Stimulated activated CD8-positive, alpha-beta memory T cell treated with anti-CD3 and anti-CD28 coated beads, Interleukin-7, amount 100 ng/mL, for 1 hour (primary cell): ENCODE measurements around the gene FANCI.

Experiments
- DNase-seq, 2 donors: peaks; one replicate each; pipeline ENCODE4 v3.0.0-alpha.2; 2020; ENCODE audit warnings: low read depth in 2 of 2

The FANCI gene

GRCh38 chr15:89243691-89244573 lies at the start of gene FANCI:
TSS of gene FANCI (plus strand) at chr15:89243979. CDS start at chr15:89247648, 3,669 bp downstream.
- DNase-seq: peak; percentile 94 to 95

DNA sequence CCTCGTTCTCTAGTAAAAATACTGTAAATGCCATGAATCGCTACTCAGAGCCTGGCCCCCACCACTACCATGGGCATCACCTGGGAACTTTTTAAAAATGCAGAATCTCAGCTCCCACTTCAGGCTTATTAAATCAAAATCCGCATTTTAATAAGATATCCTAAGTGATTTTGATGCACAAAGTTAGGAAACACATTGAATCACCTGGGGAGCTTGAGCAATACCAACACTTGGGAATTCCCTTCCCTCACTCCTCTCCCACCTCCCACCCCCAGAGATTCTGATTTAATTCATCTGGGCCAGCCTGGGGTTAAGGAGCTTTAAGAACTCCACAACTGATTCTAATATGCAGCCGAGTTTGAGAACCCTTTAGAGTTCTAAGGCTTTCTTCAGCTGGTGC lies 49.2 kb upstream of the FANCI start:
- DNase-seq: no peak

DNA sequence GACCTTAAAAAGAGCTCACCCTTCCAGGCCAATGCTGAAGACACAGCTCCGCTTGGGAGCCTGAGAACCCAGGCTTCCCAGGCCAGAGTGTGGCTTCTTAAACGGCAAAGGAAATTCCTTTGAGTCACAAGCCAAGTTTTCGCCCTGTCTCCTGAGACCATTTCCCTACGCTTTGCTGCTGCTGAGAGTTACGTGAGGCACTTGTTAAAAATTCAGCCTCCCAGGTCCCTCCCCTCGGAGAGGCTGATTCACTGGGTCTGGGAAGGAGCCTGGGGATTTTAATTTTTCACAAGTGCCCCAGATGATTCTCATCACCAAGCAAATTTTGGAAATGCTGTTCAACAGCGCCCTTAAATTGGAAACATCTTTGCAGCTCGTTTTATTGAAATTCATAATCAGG lies 47.9 kb upstream of the FANCI start:
- DNase-seq: no peak

- no peak for DNase-seq
Measured at GRCh38 chr15:89196241-89196640, 47.5 kb upstream of the FANCI start.

DNA sequence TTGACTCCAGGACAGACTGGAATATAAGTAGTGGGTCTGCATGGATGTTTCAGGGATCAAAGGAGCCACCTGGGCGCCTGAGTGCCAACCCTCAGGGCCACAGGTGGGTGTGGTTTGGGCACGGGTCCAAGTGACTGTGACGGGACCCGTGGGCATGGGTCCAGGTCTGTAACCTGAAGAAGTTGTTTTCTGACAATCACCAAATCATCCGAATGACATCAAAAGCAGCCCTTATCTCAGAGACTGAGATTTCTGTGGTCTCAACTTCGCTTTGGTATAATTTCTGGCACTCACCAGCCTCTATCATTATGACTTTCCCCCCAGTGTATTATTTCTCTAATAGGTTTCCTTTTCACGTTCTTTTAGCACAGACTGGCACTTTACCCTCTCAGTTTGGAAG lies 46.8 kb upstream of the FANCI start:
- DNase-seq: no peak

GRCh38 chr15:89197503-89197971 lies 46.2 kb upstream of the FANCI start:
- no peak for DNase-seq

DNA sequence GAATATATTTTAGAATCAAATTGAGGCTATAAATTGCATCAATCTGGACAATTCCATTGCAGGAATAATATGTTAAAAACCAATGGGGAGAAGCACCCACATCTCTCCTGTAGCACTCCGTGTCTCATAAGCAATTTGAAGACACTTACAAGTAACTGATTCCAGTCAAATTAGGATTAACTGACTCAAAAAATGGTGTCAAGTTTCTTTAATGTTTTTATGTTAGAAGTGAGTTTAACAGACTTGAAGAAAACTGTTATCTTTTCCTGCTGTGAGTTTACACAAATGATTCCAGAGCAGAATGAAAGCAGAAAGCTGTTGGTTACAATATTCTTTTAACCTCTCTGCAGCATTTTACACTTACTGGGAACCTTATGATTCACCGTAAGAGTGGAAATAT lies 45.6 kb upstream of the FANCI start:
- no peak for DNase-seq

- DNase-seq: no peak
Measured at GRCh38 chr15:89198934-89199333, 44.8 kb upstream of the FANCI start.

- DNase-seq: no peak
Measured at GRCh38 chr15:89199746-89200145, 44.0 kb upstream of the FANCI start.

GRCh38 chr15:89200182-89200581 lies 43.6 kb upstream of the FANCI start:
- DNase-seq: no peak

DNA sequence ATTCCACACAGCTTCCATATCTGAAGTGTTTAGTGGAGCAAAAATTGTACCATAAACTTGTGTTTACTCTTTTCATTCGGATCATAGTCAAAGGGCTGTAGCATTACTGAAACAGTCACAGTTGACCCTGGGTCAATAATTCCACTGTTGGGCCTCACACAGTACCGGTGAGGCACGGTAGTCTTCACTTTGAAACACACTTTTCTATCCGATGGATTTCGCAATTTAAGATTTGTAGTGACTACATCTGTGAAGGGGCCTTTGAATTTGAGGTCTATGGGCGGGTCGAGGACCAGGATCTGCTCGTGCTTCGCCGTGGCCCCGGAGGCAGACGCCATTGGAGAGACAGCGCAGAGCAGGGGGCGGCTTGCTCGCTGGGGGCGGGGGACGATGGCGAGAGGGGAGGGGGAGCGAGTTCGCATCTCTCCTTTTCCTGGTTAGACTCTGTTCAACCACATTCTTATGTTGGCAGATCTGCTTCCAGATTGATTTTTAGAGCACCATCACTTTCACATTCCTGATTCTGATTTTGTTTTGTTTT lies 42.2 kb upstream of the FANCI start:
- DNase-seq: no peak

GRCh38 chr15:89203705-89204273 lies 40.0 kb upstream of the FANCI start:
- DNase-seq: no peak

DNA sequence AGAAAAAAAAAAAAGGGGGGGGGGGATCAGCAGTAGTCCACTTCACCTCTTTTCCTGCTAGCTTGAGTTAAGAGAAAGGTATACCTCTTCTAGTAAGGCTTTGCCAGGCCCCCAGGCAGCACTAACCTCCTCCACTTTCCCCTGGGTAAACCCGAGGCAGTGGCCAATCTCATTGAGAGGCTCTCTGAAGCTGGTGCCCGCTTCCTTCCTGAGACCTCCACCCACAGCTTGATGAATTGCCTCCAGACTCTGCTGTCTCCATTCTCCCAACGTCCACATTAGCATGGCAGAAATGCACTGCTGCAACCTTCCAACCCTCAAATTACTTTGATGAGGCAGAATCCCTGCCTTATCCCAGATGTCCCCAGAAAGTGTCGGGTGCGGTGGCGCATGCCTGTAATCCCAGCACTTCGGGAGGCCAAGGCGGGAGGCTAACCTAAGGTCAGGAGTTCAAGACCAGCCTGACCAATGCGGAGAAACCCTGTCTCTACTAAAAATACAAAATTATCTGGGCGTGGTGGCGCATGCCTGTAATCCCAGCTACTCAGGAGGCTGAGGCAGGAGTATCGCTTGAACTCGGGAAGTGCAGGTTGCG lies 37.7 kb upstream of the FANCI start:
- DNase-seq: no peak

DNA sequence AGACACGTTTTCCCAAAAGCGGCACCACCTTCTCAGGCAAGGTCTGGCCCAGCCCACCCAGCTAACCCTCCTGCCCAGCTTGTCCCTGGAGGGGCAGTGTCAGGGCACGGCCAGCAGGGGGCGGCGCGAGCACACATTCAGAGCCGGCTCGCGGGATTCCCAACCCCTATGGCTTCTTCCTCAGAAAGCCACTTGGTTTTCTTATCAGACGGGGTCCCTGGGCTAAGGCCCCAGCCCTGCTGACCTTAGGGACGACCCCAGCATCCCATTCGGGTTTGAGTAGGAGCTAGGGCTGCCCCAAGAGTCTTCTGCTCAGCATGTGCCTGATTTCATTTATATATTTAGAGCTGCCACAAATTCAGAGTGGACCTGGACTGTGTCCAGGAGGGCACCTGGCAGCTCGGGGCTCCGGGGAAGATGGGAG lies 36.9 kb upstream of the FANCI start:
- peak; percentile 44 for DNase-seq

- no peak for DNase-seq
Measured at GRCh38 chr15:89208256-89208655, 35.5 kb upstream of the FANCI start.

GRCh38 chr15:89209057-89209456 lies 34.7 kb upstream of the FANCI start:
- no peak for DNase-seq

DNA sequence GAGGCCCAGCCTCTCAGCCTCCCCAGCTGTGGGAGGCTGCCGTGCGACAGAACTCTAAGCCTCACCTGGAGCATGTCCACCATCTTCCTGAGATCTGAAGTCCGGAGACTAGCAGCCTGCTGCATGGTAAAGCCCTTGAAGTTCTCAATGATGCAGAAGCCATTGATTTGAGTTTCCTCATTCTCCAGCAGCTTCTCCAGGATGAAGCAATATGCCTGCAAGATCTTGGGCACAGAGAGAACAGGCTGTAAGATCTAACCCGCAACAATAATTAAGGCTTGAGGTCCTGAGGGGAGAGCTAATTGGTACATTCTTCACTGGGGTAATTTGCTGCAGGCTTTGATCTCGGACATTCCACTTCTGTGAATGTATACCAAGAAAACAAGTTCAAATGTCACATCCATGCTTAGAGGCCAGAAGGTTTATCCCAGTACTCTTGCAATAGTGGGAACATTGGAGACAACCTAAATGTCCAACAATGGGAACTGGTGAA lies 32.1 kb upstream of the FANCI start:
- DNase-seq: no peak

DNA sequence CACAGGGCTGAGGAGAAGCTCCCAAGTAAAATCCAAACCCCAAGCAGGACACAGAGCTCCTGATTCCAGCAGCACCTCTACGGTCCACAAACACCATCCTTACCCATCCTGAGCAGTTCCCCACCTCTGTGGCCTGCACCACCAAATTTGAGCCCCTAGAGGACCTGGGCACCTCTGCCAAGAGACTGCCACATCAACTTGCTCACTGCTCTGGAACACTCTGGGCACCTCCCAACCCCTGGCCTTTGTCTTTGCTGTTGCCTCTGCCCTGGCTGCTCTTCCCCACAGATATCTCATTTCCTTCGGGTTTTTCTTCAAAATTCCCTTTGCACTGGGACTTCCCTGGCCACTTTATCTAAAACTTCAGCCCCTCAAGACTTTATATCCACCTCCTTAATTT lies 28.2 kb upstream of the FANCI start:
- DNase-seq: no peak

DNA sequence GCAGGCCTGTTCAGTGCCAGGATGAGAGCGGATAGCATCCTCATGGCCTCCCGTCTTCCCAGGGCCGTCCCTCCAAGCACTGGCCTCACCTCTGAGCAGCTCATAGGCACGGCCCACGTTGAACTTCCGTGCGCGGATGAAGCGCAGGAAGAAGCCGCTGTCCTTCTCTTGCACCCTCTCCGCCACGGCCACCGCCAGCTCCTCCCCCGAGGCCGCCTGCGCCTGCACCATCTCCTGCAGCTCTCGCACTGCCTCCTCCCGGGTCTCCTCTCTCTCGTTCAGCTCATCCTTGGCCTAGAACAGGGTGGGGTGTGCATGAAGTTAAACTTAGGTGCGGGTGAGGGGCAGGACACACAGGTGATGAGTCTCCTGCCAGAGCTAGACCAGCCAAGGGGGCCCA lies 26.7 kb upstream of the FANCI start:
- no peak for DNase-seq

GRCh38 chr15:89217686-89218376 lies 25.9 kb upstream of the FANCI start:
- no peak for DNase-seq

- no peak for DNase-seq
Measured at GRCh38 chr15:89218531-89218930, 25.2 kb upstream of the FANCI start.

GRCh38 chr15:89221543-89221942 lies 22.2 kb upstream of the FANCI start, which contains the start of gene RLBP1:
TSS of gene RLBP1 (minus strand) at chr15:89221579. CDS start at chr15:89218975, 2,604 bp downstream.
- DNase-seq: no peak
